HG03139 (cell line): ENCODE data around the gene DDAH2.

ENCODE experiments used
- ATAC-seq: cut with Tn5 transposase; IDR thresholded peaks from one replicate; pipeline ENCODE4 v1.9.1; 2021; ENCODE audit not compliant: unreplicated experiment

DDAH2 gene

DNA sequence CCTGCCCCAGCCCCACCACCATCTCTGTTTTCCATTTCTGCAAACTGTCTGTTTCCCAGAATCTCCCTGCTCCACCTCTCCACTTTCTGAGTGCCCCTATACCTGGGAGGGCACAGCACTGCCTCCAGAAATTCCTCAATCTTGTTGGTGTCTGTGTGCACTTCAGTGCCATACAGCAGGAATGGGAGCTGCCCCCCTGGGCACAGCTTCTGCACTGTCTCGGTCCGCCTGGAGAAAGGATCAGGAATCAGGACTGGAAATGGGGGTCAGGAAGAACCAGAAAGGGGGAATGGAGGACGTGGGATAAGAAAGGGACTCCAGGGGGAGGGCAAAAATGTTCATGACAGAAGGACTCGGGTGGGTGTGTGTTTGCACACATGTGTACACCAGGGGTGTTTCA, 4.6 kb upstream of the DDAH2 start:
- no peak for ATAC-seq

DNA sequence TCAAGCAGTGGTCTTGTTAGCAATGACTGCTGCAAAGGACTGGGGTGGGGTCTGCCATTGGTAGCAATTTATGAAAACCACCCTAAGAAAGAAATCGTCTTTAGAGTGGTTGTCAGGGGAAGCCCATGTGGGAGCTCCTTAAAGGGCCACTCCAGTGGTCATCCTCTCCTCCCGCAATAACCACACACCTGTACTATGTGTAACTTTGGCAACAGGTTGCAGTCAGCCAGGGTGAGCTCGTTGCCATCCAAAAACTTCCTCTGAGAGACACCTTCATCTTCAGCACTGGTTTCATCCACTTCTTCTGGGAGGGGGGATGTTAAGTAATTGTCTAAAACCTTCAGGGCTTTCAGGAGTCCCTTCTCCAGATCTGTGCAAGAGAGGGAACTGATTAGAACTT, 2.9 kb upstream of the DDAH2 start:
- no peak for ATAC-seq

DNA sequence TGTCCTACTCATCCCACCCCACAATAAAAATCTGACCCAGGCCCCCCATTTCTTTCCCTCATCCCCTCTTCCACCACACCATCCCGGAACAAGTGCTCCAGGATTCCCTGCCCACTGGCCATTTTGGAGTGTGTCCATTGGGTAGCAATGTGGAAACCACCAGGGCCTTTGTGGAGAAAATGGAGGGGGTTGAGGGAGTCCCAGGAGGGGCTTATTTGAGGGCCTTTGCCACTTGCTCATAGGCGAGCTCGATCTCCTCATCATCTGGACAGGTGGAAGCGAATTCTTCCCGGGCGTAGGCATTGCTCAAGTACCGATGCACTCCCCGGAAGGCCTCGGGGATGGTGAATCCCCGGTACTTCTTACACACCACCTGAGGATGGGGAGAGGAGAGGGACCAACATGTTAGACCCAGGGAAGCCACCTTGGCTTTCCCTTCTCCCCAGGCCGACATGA, 1.6 kb upstream of the DDAH2 start:
- ATAC-seq = no peak

DNA sequence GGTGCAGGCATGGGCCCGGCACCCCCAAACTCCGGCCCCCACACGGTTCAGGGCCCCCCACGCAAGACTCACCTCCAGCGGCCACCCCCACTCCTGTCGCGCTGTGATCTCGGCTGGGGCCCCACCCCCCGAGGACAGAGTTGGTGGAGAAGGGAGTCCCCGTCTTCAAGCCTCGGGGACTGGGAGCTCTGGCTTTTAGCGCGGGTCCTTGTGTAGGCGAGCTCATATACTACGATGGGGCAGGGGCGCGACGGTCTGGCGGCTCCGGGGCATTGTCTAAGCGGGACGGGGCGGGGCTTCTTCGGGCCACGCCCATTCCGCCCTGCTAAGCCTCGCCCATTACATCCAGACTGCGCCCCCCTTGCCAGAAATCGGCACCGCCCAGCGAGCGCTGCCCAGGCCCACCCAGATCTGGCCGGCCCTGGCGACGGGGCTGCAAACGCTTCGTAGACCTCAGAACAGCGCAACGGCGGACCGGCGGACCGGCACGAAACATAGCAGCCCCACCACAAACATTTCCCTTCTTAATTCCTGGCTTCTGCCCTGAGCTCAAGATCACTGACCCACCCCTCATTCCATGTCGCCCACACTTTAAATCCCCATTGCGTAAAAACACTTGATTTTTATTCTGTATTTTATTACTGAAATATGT, 1.0 kb upstream of the DDAH2 start:
- ATAC-seq = no peak

DNA sequence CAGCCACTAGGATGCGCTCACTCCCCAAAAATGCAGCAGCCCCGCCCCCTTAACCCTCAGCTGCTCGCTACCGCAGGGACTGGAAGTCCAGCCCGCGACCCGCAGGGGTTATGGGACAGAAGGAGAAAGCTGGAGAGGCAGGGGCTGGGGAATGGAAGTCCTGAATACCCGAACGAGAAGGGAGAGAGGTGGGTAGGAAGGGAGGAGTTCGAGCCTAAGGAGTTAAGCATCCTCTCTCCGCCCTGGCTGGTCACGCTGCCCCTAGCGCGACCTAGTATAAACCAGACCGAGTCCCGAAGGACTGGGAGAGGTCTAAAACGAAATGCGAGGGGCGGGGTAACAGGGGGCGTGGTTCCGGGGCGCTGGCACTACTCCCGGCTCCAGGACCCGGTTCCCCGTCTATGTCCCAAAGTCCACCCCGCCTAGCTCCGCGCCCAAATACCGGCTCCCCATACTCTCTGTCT, 448 bp upstream of the DDAH2 start:
- no peak for ATAC-seq

DNA sequence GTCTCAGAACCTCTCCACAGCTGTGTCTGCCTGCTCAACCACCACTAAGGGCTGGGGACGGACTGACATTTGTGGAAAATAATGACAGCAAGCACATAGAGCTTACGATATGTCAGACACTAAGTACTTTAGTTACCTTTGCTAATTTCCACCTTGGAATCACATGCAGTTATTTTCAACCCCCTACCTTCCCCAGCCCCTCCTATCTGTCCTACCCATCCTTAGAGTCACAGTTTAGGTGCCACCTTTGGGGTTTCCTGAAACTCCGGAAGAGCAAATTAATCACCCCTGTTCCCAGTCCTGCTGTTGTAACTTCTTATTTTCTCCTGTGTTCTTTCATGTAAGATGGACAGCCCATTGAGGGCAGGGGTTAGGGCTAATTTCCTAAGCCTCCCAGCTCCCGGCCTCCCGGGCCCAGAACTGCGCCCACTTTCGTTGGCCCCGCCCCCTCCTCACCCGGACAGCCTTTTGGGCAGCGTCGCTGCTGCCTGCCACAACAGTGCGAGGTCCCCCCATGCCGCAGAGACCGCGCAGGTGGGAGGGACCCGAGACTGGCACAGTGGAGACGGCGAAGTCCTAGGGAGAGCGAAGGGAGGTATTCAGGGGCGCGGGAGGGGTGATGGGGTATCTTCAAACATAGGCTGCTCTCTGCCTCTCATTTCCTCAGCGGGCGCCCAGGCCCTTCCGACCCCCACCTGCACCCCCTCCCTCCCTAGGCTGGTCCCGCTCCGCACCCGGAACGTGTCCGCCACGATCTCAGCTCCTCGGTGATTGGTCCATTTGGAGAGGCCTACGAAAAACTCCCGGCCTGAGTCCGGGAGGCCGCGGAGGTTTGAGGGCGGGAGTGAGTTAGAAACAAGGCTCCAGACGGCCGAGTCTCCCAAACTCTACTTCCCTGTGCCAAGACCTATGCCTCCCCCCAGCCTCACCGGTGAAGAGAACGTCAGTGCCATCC, 1.1 kb downstream of the DDAH2 start:
- ATAC-seq = no peak

DNA sequence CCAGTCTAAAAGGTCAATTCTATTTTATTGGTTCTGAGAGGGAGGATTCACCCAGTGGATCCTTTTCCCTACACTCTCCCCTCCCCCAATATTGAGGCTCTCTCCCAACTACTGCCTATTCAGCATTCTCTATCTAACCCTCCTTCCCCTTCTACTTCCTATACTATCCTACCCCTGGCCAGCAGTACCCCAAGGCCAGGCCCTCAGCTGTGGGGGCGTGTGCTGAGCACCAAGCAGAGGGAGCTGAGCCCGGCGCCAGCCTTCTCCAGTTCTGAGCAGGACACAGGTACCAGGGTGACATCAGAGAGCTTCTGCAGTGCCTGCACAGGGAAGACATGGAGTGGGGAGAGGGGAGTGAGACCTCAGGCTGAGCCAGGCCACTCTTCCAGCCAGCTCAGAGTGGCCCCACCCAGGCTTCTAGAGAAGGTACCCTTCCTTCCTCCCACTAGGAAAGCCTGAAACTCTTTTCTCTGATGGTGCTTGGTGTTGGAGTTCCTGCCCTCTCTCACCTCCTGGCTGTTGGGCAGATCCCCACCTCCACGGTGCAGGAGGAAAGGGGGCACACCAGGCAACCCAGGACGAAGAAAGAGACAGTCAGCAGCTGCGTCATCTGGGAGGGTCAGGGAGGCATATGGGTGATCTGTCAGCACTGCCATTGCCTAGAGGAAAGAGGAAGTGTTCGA, 1.9 kb downstream of the DDAH2 start:
- ATAC-seq = no peak

DNA sequence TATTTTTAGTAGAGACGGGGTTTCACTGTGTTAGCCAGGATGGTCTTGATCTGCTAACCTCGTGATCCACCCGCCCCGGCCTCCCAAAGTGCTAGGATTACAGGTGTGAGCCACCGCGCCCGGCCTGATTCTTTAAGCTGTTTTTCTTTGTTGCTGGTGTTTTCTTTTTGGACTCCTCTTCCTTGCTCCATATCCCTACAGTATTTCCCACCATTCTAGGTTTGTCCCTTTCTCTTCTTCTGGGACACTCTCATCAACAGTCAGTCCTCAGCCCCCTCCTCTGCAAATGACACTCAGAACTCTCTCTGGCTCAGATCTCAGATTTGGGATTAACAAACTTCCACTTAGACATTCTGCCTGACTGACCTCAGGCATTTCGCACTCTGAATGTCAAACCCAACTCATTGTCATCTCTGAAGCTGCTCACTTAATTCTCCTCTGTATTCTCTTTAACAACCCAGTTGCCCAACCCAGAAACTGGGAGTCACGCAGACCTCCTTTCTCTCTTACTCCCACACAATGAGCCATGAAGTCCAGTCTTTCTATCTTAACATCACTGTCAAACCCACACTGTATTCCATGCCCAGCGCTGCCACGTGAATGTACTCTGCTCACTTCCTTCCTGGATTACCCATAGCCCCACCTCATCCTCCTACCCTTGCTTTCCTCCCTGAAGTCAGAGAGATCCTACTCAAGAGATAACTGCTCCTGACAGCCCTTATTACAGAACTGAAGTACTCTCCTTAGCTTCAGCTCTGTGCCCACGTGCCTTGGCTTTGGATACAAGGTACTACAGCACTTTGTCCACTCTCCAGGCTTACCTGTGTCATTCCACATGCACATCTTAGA, 3.4 kb downstream of the DDAH2 start:
- ATAC-seq = no peak

DNA sequence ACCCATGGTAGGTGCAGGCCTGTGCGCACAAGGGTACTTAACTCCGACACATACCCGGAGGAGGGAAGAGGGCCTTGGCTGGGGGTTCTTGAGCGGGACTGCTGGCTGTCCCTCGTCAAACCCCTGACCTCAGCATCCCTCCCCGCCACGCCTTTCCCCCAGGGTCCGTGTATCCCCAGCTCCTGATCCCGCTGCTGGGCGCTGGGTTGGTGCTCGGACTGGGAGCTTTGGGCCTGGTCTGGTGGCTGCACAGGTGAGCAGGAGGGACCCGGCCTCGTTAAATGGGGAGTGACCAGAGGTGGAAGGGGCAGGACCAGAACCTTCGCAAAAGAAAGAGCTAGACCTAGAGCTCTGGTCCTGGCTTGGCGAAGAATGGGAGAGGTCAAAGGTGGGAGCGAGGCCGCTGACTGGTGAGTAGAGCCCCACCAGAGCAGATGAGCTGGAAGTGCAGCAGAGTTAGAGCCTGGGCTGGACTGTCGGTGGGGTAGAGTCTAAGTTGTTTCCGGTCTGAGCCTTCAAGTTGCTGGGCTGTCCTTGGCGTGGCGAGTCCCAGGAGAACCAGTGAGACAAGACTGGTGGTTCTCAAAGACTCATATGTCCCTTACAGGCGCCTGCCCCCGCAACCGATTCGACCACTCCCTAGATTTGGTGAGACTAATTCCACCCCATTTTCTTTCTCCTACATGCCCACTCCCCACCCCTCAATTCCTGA, 5.0 kb downstream of the DDAH2 start:
- no peak for ATAC-seq

DNA sequence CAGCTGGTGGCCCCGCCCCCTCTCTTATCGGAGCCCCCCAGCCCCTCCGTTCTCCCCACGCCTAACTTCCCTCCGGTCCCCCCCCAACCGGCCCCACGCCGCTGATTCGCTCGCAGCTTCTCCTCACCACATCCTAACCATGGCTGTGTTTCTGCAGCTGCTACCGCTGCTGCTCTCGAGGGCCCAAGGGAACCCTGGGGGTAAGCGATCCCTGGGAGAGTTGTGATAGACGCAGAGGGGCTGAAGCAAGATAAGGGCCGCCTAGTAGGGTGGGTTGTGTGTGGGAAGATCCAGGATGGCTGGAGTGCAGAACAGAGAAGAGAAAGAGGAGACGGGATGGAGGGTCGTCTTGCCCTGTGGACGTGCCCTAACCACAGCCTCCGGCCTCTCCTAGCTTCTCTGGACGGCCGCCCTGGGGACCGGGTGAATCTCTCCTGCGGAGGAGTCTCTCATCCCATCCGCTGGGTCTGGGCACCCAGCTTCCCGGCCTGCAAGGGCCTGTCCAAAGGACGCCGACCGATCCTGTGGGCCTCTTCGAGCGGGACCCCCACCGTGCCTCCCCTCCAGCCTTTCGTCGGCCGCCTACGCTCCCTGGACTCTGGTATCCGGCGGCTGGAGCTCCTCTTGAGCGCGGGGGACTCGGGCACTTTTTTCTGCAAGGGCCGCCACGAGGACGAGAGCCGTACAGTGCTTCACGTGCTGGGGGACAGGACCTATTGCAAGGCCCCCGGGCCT, 5.7 kb downstream of the DDAH2 start, which contains the start of gene MPIG6B:
MPIG6B (plus strand) TSS at position 129 of the 735 bp plus-strand sequence; CDS start at position 140, 11 bp downstream.
- no peak for ATAC-seq

DNA sequence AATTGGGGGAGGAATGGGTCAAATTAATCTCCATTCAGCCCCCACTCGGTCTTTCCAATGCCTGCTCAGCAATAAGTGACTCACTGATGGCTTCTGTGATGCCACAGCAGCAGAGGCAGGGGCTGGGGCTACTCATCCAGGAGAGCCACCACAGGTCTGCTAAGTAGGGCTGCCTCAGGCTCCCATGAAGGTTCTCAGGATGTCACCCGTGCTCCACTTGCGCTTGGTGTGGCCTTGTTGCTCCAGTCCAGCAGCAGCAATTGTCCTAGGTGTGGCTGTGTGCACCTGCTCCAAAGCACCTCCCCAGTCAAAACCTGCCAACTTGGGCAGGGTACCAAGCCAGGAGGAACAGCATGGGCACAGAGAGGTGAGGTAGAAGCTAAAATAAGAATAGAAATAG, 6.9 kb downstream of the DDAH2 start:
- no peak for ATAC-seq

DNA sequence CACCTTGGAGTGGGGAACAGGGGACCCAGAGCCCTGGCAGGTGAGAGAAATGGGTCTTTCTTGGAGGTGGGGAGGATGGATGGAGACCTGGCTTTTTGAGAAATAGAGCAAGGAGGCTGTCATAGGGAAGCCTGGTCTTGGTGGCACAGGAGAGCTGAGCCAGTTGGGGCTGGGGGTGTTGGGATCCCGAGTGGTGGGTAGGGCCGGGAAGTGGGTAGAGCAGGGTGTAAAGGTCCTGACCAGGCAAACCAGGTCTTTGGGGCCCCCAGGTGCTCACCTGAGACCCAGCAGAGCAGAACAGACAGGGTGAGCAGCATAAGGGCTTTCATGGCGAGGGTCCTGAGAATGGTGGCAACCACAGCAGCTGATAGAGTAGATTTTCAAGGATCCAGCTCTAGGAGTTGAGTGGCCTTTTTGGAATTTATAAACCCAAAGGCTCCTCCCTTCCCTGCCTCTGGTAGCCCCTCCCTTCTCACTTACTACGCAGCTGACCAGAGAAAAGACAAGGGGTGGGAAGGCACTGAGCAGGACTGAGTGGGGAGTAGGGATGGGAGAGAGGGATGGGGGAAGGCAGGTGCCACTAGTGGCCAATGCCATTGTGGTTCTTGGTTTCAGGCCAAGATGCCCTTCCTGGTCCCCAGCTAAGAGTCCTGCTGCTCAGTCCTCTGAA, 7.6 kb downstream of the DDAH2 start, which contains the start of gene LY6G6C:
LY6G6C (minus strand) TSS at position 396 of the 670 bp plus-strand sequence; CDS start at position 329, 67 bp downstream.
- no peak for ATAC-seq

DNA sequence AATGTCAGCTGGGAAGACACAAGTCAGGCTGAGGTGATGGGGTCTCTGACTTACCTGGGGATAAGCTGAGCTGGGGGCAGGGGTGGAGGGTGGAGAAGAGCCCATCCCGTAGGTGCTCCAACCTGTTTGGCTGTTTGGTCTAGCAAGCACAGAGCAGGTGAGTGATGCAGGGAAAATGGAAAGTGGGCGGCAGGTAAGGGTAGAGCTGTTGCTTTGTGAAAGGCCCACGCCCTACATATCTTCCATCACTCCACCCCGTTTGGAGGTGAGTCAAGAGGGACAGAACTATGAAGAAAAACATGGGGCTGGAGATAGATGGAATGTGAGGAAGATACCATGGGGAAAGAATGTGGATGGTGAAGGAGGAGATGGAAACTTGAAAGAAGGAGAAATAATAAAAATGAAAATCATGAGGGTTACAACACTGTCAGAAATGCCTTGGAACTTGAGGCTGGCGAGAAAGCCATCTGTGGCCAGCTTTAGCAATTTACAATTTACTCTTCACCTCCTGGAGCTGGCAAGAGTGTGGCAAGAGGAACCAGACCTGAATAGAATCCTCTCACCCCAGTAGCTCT, 8.8 kb downstream of the DDAH2 start:
- ATAC-seq = no peak

DNA sequence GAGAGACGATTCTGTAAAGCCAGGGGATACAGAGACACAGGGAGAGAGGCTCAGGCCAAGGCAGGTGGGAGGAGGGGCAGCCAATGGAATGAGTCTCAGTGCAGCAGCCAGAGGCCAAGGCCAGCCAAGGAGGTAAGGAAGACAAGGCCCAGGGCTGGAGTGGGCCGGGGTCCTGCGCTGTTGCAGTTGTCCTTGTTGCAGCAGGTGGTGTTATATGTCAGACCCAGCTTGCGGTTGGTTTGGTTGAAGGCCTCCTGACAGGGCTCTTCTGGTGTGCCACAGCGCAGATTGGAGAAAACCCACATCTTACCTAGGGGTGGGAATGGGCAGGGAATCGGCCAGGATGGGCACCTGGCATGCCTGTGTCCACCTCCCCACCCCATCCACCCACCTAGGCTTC, 10.1 kb downstream of the DDAH2 start:
- no peak for ATAC-seq

DNA sequence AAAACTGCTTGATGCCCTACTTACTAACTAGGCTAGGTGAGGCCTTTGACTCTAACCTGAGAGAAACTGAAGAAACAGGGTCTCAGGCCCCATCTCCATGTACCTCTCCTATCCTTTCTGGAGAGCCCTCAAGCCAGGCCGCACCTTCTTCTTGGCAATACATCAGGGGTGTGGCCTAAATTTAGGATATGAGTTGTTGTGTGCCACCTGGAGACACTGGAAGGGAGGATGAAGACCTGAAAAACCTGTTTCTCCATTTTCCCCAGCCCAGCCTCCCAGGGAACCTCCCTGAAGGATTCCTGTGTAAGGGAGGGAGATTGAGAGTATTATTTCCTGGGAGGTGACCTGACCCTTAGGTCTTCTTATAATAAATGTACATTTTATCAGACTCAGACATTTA, 10.8 kb downstream of the DDAH2 start:
- no peak for ATAC-seq

DNA sequence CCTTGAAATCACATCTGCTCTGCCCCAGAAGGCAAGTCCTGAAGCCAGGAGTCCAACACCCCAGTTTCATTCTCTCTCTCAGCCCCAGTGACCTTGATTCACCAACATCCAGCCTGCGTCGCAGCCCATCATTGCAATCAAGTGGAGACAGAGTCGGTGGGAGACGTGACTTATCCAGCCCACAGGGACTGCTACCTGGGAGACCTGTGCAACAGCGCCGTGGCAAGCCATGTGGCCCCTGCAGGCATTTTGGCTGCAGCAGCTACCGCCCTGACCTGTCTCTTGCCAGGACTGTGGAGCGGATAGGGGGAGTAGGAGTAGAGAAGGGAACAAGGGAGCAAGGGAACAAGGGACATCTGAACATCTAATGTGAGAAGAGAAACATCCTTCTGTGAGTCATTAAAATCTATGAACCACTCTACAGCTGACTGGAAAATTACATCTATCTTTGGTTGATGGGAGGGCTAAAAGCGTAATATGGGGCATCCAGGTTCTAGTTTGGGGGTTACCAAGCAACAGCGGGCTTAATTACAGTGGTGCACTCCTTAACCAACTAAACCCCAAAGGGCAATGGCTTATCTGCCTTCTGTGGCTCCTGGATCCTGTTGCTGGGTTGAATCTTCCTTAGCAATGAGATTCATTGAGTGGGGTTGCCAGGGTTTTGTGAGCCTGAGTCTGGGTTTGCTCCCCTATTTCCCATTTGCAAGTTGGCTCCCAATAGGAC, 11.4 kb downstream of the DDAH2 start:
- no peak for ATAC-seq
